ENCODE measurements around the gene APOL1.

GRCh38 chr22:36296690-36297089, 43.8 kb downstream of the APOL1 start:
- no peak for TF ChIP-seq CTCF (IDR thresholded peaks at IDR 0.05)
- TF ChIP-seq EP300 (IDR thresholded peaks at IDR 0.05), result no peak
